Neural progenitor cell (in vitro differentiated cells): ENCODE measurements around the gene UBXN2A. TPM values are rescaled to one million over a fixed set of nuclear protein-coding genes. Genes with fewer than 3 reads are reported as not detected.

Source experiments
- DNase-seq: peaks from one replicate; pipeline ENCODE4 v3.0.0-alpha.2; 2016; ENCODE audit warnings: low spot score
- H2AFZ ChIP-seq: fragments of 200-600 bp; sonication (generic); replicated peaks from 2 replicates; pipeline ENCODE4 v1.6.1; 2016; ENCODE audit warnings: antibody characterized with exemption
- H3F3A ChIP-seq: fragments of 200-600 bp; sonication (generic); 2 replicates; pipeline ENCODE4 v1.6.1; 2016; ENCODE audit warnings: antibody characterized with exemption, low read depth
- H3K27ac ChIP-seq: fragments of 200-600 bp; sonication (generic); 2 replicates; pipeline ENCODE4 v1.5.1; 2016; ENCODE audit warnings: mild to moderate bottlenecking
- H3K27me3 ChIP-seq: fragments of 200-600 bp; sonication (generic); 2 replicates; pipeline ENCODE4 v1.6.1; 2016; ENCODE audit warnings: mild to moderate bottlenecking, moderate library complexity
- H3K36me3 ChIP-seq: fragments of 200-600 bp; sonication (generic); 2 replicates; pipeline ENCODE4 v1.5.1; 2016
- H3K4me1 ChIP-seq: fragments of 200-600 bp; sonication (generic); 2 replicates; pipeline ENCODE4 v1.6.1; 2016; ENCODE audit warnings: mixed run types
- H3K4me2 ChIP-seq: fragments of 200-600 bp; sonication (generic); 2 replicates; pipeline ENCODE4 v1.6.1; 2016
- H3K4me3 ChIP-seq: fragments of 200-600 bp; sonication (generic); 2 replicates; pipeline ENCODE4 v1.5.1; 2016
- H3K79me2 ChIP-seq: fragments of 200-600 bp; sonication (generic); 2 replicates; pipeline ENCODE4 v1.6.1; 2016; ENCODE audit warnings: low read depth
- H3K9ac ChIP-seq: fragments of 200-600 bp; sonication (generic); 2 replicates; pipeline ENCODE4 v1.6.1; 2016
- H3K9me3 ChIP-seq: fragments of 200-600 bp; sonication (generic); 2 replicates; pipeline ENCODE4 v1.5.1; 2016; ENCODE audit warnings: low read depth
- H4K20me1 ChIP-seq: fragments of 200-600 bp; sonication (generic); 2 replicates; pipeline ENCODE4 v1.6.1; 2016; ENCODE audit warnings: low read depth
- H3K27ac Mint-ChIP-seq: 3 replicates; pipeline ENCODE4 v1.8.0; 2021; ENCODE audit warnings: mixed read lengths
- H3K27me3 Mint-ChIP-seq: 2 replicates; pipeline ENCODE4 v1.8.0; 2022; ENCODE audit warnings: low read depth, mild to moderate bottlenecking, inconsistent platforms, moderate library complexity, mixed read lengths; ENCODE audit not compliant: insufficient read depth
- H3K36me3 Mint-ChIP-seq: 3 replicates; pipeline ENCODE4 v1.8.0; 2021; ENCODE audit warnings: mixed read lengths
- H3K4me1 Mint-ChIP-seq: 3 replicates; pipeline ENCODE4 v1.8.0; 2021; ENCODE audit warnings: mixed read lengths
- H3K4me3 Mint-ChIP-seq: 3 replicates; pipeline ENCODE4 v1.8.0; 2021; ENCODE audit warnings: mild to moderate bottlenecking, moderate library complexity, mixed read lengths
- H3K9me3 Mint-ChIP-seq: 3 replicates; pipeline ENCODE4 v1.8.0; 2020; ENCODE audit warnings: mixed read lengths
- EZH2 ChIP-seq: fragments of 200-600 bp; sonication (generic); IDR thresholded peaks from 2 replicates; pipeline ENCODE4 v1.6.1; 2017; ENCODE audit warnings: antibody characterized with exemption, mild to moderate bottlenecking, moderate library complexity
- EZH2phosphoT487 ChIP-seq: fragments of 200-600 bp; sonication (generic); IDR thresholded peaks from 2 replicates; pipeline ENCODE4 v1.6.1; 2017; ENCODE audit warnings: antibody characterized with exemption
- total RNA-seq: library from RNA; depleted of rRNA; stranded (reverse); fragments of >200 nt; gene quantifications from 2 replicates; pipeline ENCODE4 v1.2.3, GENCODE V29; 2015; ENCODE audit warnings: low replicate concordance
- TF ChIP-seq, protein P1 (sequence below): fragments of 200-600 bp; sonication (generic); IDR thresholded peaks from 2 replicates; pipeline ENCODE4 v1.5.1; 2017; ENCODE audit warnings: antibody characterized with exemption, mild to moderate bottlenecking

The UBXN2A gene
- total RNA-seq, 1 donor from 2014 or later, result 24.1 TPM

DNA sequence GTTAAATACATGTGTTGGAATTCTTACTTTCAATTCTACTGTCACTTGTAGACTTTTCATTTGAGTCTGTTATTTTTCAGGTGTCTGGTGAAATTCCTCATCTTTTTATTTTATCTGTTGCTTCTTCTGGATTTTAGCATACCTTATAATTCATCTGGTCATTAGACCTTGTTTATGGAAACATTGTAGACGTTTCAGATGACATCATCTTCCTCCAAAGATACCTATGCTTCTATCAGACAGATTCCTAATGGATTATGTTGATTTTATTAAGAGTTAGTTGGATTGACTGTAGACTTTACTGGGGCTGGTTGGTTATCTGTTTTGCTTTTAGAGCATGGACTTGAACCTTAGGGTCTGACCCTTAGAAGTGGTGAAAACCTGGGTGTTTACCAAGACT is 54.3 kb downstream of the UBXN2A start:
- H3K9me3 Mint-ChIP-seq, result no peaks in the 10 kb centered on the region
- H3F3A ChIP-seq, result no peaks in the 10 kb centered on the region
- H3K36me3 ChIP-seq, result no peaks in the 10 kb centered on the region

DNA sequence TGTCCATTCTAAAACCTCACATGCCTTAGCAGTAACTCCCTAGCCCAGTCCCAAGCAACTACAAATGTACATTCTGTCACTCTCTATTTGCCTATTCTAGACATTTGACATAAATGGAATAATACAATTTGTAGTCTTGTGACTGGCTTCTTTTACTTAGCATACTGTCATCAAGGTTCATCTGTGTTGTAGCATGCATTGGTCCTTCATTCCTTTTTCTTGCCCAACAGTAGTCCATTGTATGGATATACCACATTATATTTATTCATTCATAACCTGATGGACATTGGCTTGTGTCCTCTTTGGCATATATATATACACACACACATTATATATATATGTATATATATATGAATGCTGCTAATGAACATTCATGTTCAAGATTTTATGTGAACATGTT is 67.4 kb downstream of the UBXN2A start:
- peaks cover 4% of the 10 kb centered on the region for H3F3A ChIP-seq
- no peaks in the 10 kb centered on the region for H3K36me3 ChIP-seq
- no peaks in the 10 kb centered on the region for H3K9me3 ChIP-seq
- no peak overlapping the region for H2AFZ ChIP-seq
- TF ChIP-seq EZH2 (no peak), EZH2phosphoT487 (no peak)
- TF ChIP-seq, protein P1, sequence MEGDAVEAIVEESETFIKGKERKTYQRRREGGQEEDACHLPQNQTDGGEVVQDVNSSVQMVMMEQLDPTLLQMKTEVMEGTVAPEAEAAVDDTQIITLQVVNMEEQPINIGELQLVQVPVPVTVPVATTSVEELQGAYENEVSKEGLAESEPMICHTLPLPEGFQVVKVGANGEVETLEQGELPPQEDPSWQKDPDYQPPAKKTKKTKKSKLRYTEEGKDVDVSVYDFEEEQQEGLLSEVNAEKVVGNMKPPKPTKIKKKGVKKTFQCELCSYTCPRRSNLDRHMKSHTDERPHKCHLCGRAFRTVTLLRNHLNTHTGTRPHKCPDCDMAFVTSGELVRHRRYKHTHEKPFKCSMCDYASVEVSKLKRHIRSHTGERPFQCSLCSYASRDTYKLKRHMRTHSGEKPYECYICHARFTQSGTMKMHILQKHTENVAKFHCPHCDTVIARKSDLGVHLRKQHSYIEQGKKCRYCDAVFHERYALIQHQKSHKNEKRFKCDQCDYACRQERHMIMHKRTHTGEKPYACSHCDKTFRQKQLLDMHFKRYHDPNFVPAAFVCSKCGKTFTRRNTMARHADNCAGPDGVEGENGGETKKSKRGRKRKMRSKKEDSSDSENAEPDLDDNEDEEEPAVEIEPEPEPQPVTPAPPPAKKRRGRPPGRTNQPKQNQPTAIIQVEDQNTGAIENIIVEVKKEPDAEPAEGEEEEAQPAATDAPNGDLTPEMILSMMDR, result no peak
- H3K4me1 ChIP-seq, result peaks cover 13% of the 10 kb centered on the region
- H3K4me3 ChIP-seq, result no peak overlapping the region
- no peak overlapping the region for H3K27ac ChIP-seq
- Mint-ChIP-seq H3K4me3 (no peak overlapping the region), H3K36me3 (peaks cover 3% of the 10 kb centered on the region), H3K9me3 (no peaks in the 10 kb centered on the region), H3K27ac (no peak overlapping the region), H3K27me3 (peaks cover 13% of the 10 kb centered on the region), H3K4me1 (no peaks in the 10 kb centered on the region)
- no peak overlapping the region for H3K9ac ChIP-seq
- H3K79me2 ChIP-seq, result no peaks in the 10 kb centered on the region
- peaks cover 26% of the 10 kb centered on the region for H3K27me3 ChIP-seq
- no peak for DNase-seq
- H3K4me2 ChIP-seq, result no peak overlapping the region
- no peaks in the 10 kb centered on the region for H4K20me1 ChIP-seq

More for the DNA sequence above, 54.3 kb downstream of the UBXN2A start:
- Histone ChIP-seq H3K27me3 (no peaks in the 10 kb centered on the region), H4K20me1 (no peaks in the 10 kb centered on the region), H3K4me1 (peaks cover 11% of the 10 kb centered on the region), H3K9me3 (no peaks in the 10 kb centered on the region), H3K27ac (no peak overlapping the region), H3K4me3 (no peak overlapping the region), H2AFZ (no peak overlapping the region), H3K4me2 (no peak overlapping the region), H3K79me2 (no peaks in the 10 kb centered on the region), H3K9ac (no peak overlapping the region)
- no peak for DNase-seq
- Mint-ChIP-seq H3K4me1 (peaks cover 14% of the 10 kb centered on the region), H3K4me3 (no peak overlapping the region), H3K36me3 (peaks cover 14% of the 10 kb centered on the region), H3K27ac (no peak overlapping the region), H3K27me3 (peaks cover 2% of the 10 kb centered on the region)
- TF ChIP-seq, protein P1, result no peak

DNA sequence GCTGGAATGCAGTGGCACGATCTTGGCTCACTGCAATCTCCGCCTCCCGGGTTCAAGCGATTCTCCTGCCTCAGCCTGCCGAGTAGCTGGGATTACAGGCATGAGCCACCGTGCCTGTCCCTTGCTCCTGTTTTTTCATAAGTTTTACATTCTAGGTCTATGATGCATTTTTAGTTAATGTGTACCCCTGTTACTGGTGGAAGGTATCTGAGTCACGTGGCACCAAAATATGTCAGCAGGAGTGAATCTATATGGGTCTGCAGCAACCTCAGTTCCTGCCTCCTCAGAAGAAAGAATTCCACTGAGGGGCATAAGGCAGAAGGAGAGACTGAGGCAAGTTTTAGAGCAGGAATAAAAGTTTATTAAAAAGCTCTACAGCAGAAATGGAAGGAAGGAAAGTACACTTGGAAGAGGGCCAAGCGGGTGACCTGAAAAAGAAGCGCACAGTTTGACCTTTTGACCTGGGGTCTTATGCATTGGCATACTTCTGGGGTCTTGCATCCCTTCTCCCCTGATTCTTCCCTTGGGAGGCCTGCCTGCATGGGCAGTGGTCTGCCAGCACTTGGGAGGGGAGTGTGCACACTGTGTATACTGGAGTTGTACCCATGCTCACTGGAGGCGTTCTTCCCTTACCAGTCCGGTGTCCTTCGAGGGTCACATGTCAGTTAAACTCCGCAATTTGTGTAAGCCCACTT is 68.6 kb downstream of the UBXN2A start:
- no peak overlapping the region for H3K27ac Mint-ChIP-seq
- Histone ChIP-seq H3K4me2 (no peak overlapping the region), H3K27ac (no peak overlapping the region), H3K36me3 (no peaks in the 10 kb centered on the region), H3K27me3 (peaks cover 26% of the 10 kb centered on the region), H3K79me2 (no peaks in the 10 kb centered on the region), H3K9ac (no peak overlapping the region), H3K9me3 (no peaks in the 10 kb centered on the region), H3K4me3 (no peak overlapping the region), H3K4me1 (peaks cover 8% of the 10 kb centered on the region), H3F3A (no peaks in the 10 kb centered on the region), H2AFZ (no peak overlapping the region), H4K20me1 (no peaks in the 10 kb centered on the region)
- H3K4me1 Mint-ChIP-seq, result no peaks in the 10 kb centered on the region
- no peak for DNase-seq
- peaks cover 13% of the 10 kb centered on the region for H3K27me3 Mint-ChIP-seq
- peaks cover 3% of the 10 kb centered on the region for H3K36me3 Mint-ChIP-seq
- H3K9me3 Mint-ChIP-seq, result no peaks in the 10 kb centered on the region
- TF ChIP-seq EZH2 (no peak), EZH2phosphoT487 (no peak)
- TF ChIP-seq, protein P1, result no peak
- H3K4me3 Mint-ChIP-seq, result peak overlapping the region; percentile 58
